ENCODE results near the gene SH3BGRL.

Gene SH3BGRL

GRCh38 chrX:81201671-81202455, at the start of gene SH3BGRL, which contains the start of gene HMGN5:
Gene SH3BGRL (plus strand): TSS chrX:81202102. CDS start chrX:81202201, 99 bp downstream.
Gene HMGN5 (minus strand): TSS chrX:81201913. CDS start chrX:81121549, 80,364 bp downstream.
- H3K27ac ChIP-seq = peak within 1 kb of the TSS; percentile 52
- no peak for TF ChIP-seq ZFX (IDR thresholded peaks at IDR 0.05)
- TF ChIP-seq, protein P1, sequence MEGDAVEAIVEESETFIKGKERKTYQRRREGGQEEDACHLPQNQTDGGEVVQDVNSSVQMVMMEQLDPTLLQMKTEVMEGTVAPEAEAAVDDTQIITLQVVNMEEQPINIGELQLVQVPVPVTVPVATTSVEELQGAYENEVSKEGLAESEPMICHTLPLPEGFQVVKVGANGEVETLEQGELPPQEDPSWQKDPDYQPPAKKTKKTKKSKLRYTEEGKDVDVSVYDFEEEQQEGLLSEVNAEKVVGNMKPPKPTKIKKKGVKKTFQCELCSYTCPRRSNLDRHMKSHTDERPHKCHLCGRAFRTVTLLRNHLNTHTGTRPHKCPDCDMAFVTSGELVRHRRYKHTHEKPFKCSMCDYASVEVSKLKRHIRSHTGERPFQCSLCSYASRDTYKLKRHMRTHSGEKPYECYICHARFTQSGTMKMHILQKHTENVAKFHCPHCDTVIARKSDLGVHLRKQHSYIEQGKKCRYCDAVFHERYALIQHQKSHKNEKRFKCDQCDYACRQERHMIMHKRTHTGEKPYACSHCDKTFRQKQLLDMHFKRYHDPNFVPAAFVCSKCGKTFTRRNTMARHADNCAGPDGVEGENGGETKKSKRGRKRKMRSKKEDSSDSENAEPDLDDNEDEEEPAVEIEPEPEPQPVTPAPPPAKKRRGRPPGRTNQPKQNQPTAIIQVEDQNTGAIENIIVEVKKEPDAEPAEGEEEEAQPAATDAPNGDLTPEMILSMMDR (conservative IDR thresholded peaks at IDR 0.05) = no peak

- no peak for TF ChIP-seq ZFX (IDR thresholded peaks at IDR 0.05)
- TF ChIP-seq, protein P1 (conservative IDR thresholded peaks at IDR 0.05) = no peak
- H3K27ac ChIP-seq = no peak overlapping the region
Measured at GRCh38 chrX:81168391-81168790, 33.5 kb upstream of the SH3BGRL start.

DNA sequence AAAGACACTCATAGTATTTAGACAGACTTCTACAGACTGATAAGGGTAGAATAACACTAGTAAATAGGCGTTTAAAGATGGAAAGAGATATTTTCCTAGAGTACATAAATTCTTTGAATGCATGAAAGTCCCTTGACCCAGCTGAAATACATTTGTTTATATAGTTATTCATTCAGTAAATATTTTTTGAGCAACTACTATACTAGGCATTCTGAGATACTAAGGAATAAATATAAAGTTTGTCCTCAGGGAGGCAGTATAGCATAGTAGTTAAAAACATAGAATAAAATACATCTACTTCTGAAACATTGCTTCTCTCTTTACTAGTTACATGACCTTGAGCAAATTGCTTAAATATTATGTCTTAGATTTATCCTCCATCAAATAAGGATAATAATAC, 27.6 kb upstream of the SH3BGRL start:
- TF ChIP-seq, protein P1 (conservative IDR thresholded peaks at IDR 0.05) = peak; percentile 37
- no peak for TF ChIP-seq ZFX (IDR thresholded peaks at IDR 0.05)
- no peak overlapping the region for H3K27ac ChIP-seq

DNA sequence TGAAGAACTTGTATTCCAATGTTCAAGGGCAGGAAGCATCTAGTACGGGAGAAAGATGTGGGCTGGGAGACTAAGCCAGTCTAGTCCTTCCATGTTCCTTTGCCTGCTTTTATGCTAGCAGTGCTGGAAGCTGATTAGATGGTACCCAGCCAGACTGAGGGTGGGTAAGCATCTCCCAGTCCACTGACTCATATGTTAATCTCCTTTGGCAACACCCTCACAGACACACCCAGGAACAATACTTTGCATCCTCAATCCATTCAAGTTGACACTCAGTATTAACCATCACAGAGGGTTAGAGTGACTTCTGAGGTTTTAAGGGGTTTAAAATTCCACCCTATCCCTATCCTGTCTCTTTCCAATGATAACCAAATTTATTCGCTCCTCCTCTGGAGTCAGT, 6.6 kb upstream of the SH3BGRL start:
- no peak overlapping the region for H3K27ac ChIP-seq
- TF ChIP-seq, protein P1 (conservative IDR thresholded peaks at IDR 0.05) = no peak
- TF ChIP-seq ZFX (IDR thresholded peaks at IDR 0.05) = no peak

- TF ChIP-seq, protein P1 (conservative IDR thresholded peaks at IDR 0.05) = peak; percentile 68
- TF ChIP-seq ZFX (IDR thresholded peaks at IDR 0.05) = no peak
- no peak overlapping the region for H3K27ac ChIP-seq
Measured at GRCh38 chrX:81195712-81196111, 6.2 kb upstream of the SH3BGRL start.

- no peak for TF ChIP-seq ZFX (IDR thresholded peaks at IDR 0.05)
- TF ChIP-seq, protein P1 (conservative IDR thresholded peaks at IDR 0.05) = no peak
- no peak overlapping the region for H3K27ac ChIP-seq
Measured at GRCh38 chrX:81201071-81201470, 831 bp upstream of the SH3BGRL start.

- H3K27ac ChIP-seq = peak overlapping the region; percentile 52; the same call in 1 of the 2 replicates
- no peak for TF ChIP-seq ZFX (IDR thresholded peaks at IDR 0.05)
Measured at GRCh38 chrX:81202456-81202819, 536 bp downstream of the SH3BGRL start.

GRCh38 chrX:81202943-81203342, 1.0 kb downstream of the SH3BGRL start:
- TF ChIP-seq, protein P1 (conservative IDR thresholded peaks at IDR 0.05) = no peak
- no peak for TF ChIP-seq ZFX (IDR thresholded peaks at IDR 0.05)
- H3K27ac ChIP-seq = no peak overlapping the region

Data from C4-2B (cell line).